ENCODE results near the gene ADAM12.
A peak's percentile ranks its signal among the peaks of the same experiment; 100 is the strongest.

Gene ADAM12

GRCh38 chr10:126387931-126388911 lies at the start of gene ADAM12:
TSS of gene ADAM12 (minus strand) at chr10:126388477. CDS start at chr10:126388145, 332 bp downstream.
- peak; percentile 10 to 13 for DNase-seq

- no peak for DNase-seq
These were observed 49.5 kb upstream of the ADAM12 start for GRCh38 chr10:126437635-126438406.

GRCh38 chr10:126434235-126434634 lies 46.0 kb upstream of the ADAM12 start:
- DNase-seq, result no peak

GRCh38 chr10:126433351-126433750 lies 45.1 kb upstream of the ADAM12 start:
- no peak for DNase-seq

GRCh38 chr10:126432507-126432906 lies 44.2 kb upstream of the ADAM12 start:
- no peak for DNase-seq

GRCh38 chr10:126431816-126432215 lies 43.5 kb upstream of the ADAM12 start:
- no peak for DNase-seq

GRCh38 chr10:126430512-126430911 lies 42.2 kb upstream of the ADAM12 start:
- DNase-seq, result no peak

- DNase-seq, result no peak
These were observed 41.0 kb upstream of the ADAM12 start for GRCh38 chr10:126429275-126429674.

GRCh38 chr10:126425489-126426065 lies 37.3 kb upstream of the ADAM12 start:
- no peak for DNase-seq

GRCh38 chr10:126425032-126425431 lies 36.8 kb upstream of the ADAM12 start:
- DNase-seq, result no peak

GRCh38 chr10:126423732-126424491 lies 35.6 kb upstream of the ADAM12 start:
- DNase-seq, result no peak

- no peak for DNase-seq
These were observed 34.3 kb upstream of the ADAM12 start for GRCh38 chr10:126422567-126422966.

- no peak for DNase-seq
These were observed 33.5 kb upstream of the ADAM12 start for GRCh38 chr10:126421756-126422256.

GRCh38 chr10:126420567-126421300 lies 32.5 kb upstream of the ADAM12 start:
- DNase-seq, result no peak

- DNase-seq, result no peak
These were observed 29.0 kb upstream of the ADAM12 start for GRCh38 chr10:126417220-126417825.

GRCh38 chr10:126409821-126410220 lies 21.5 kb upstream of the ADAM12 start:
- no peak for DNase-seq

- DNase-seq, result no peak
These were observed 20.8 kb upstream of the ADAM12 start for GRCh38 chr10:126408953-126409641.

- no peak for DNase-seq
These were observed 19.6 kb upstream of the ADAM12 start for GRCh38 chr10:126407831-126408230.

GRCh38 chr10:126405239-126405775 lies 17.0 kb upstream of the ADAM12 start:
- DNase-seq, result no peak

All from activated CD4-positive, alpha-beta T cell treated with anti-CD3 and anti-CD28 coated beads, Interleukin-2, amount 50 U/mL, for 48 hours (primary cell).